Embryonic facial prominence (tissue), 1 donor: ENCODE measurements around the gene IFNL3.
"Not testable (repeated sequence)": the region's sequence is repeated elsewhere in the genome, so short reads cannot be mapped to it uniquely, and the experiment has no call there.

ENCODE experiments used
- DNase-seq: peaks from one replicate; pipeline ENCODE4 v3.0.0-alpha.2; 2016; ENCODE audit errors: extremely low spot score

IFNL3 gene

GRCh38 chr19:39218230-39219007, 26.4 kb downstream of the IFNL3 start:
- no peak for DNase-seq

DNA sequence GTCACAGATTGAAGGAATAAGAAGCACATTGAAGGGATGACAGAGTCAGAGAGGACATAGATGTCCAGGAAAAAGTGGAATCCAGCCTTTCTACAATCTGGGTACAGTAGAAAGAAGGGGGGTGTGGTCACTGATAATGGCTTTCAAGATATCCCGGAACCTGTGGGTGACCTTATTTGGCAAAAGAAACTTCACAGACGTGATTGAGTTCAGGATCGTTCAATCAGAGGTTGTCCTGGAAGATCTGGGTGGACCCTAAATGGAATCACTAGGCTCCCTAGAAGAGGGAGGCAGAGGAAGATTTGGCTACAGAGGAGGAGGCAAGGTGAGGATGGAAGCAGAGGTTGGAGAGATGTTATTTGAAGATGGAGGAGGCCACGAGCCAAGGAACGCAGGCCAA, 27.7 kb downstream of the IFNL3 start:
- no peak for DNase-seq

GRCh38 chr19:39215323-39215722, 29.5 kb downstream of the IFNL3 start:
- not testable (repeated sequence) for DNase-seq

- no peak for DNase-seq
These were observed 32.4 kb downstream of the IFNL3 start for GRCh38 chr19:39212375-39212742.

GRCh38 chr19:39211731-39212374, 33.0 kb downstream of the IFNL3 start:
- no peak for DNase-seq

DNA sequence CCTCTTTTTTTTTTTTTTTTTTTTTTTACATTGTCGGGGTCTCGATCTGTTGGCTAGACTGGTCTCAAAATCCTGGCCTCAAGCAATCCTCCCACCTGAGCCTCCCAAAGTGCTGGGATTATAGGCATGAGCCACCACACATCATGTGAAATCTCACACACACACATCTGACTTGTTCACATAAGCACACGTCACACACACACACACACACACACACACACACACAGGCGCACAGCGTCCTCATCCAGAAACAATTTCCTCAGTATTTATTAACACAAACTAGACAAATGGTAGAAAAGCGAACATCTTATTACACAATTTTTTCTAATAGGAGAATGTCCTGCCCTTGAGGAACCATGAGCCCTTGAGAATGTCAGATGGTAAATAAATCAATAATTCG, 35.6 kb downstream of the IFNL3 start:
- no peak for DNase-seq

- no peak for DNase-seq
These were observed 36.5 kb downstream of the IFNL3 start for GRCh38 chr19:39208175-39208795.

DNA sequence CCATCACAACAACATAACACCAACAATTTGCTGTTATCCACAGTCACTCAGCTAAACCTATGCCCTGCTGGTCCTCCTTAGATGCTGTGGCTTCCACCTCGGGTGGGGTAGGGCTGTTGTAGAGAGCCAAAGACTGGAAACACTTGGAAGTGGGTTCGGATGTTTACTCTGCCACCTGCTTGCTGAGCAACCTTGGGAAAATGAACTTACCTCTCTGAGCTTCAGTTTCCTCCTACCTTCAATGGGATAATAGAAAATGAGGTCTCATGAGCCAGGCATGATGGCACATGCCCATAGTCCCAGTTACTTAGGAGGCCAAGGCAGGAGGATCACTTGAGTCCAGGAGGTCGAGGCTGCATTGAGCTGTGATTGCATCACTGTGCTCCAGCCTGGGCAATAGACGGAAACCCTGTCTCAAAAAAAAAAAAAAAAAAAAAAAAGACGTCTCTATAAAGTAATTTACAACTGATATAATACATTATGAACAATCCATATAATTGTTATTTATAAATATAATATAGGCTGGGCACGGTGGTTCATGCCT, 37.4 kb downstream of the IFNL3 start:
- DNase-seq = no peak

DNA sequence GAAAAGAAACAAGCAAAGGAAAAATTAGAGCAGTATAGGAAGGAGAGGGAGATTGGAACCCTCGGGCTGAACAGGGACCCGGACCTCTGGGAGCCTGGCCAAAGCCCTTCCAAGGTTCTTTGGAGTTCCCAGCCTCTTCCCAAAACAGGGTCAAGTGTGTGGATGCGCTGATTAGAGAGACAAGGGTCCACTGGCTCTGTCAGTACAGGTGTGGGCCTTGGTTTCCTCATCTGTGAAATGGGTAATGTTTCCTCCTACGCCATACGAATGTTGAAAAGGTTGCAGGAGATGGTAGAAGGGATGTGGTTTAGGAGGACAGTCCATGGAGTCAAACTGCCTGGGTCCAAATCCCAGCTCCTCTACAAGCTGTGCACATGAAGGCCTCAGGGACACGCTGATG, 38.7 kb downstream of the IFNL3 start:
- DNase-seq = no peak

DNA sequence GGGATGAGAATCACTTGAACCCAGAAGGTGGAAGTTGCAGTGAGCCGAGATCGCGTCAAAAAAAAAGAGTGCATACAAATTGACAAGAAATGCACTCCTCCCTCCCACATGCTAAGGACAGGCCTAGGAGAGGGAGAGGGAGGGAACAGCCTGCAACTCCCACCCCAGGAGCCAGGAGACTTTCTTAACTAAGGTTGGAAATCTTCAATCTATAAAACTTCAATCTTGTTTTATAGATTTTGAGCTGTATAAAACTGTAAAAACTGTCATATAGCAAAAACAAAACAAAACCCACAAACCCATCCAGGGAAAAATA, 39.4 kb downstream of the IFNL3 start:
- DNase-seq = no peak

- no peak for DNase-seq
These were observed 41.1 kb downstream of the IFNL3 start, which contains the start of gene SYCN for GRCh38 chr19:39203372-39204341. Gene SYCN (minus strand): TSS chr19:39204263. CDS start chr19:39204254, 9 bp downstream.

DNA sequence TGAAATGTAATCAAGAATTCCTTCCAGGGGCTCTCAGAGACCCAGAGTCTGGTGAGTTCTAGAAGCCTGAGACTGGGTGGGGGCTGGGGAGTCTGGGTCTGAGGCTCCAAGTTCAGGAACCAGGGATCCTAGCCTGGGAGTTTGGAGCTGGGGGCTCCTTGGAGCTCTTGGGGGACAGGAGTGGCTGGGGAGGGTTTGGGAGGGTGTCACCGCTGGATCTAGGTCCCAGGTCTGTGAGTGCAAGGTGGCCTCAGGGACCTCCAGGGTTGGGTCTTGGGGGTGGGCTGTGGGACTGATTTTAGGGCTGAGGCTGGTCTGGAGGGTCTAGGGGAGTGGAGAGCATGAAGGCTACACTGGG, 41.8 kb downstream of the IFNL3 start:
- DNase-seq = no peak

- DNase-seq = no peak
These were observed 44.0 kb downstream of the IFNL3 start for GRCh38 chr19:39200803-39201115.

GRCh38 chr19:39200066-39200802, 44.6 kb downstream of the IFNL3 start:
- DNase-seq = no peak

DNA sequence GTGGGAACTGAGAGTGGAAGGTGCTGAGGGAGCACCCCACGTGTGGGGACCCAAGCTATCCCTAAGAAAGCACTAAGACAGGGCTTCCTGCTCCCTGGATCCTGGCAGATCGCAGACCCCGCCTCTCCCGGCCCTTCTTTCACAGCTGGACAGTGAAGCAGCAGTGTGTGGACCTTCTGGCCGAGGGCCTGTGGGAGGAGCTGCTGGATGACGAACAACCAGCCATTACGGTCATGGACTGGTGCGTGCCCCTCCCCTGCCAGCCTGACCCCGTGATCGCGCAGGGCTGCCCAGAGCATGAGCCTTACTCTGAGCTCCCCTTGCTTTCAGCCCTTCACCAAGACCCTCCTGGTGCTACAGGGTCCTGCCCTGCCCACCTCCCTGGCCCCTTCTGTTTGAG, 45.8 kb downstream of the IFNL3 start:
- no peak for DNase-seq

- no peak for DNase-seq
These were observed 47.0 kb downstream of the IFNL3 start for GRCh38 chr19:39197808-39198207.

GRCh38 chr19:39196860-39197562, 47.8 kb downstream of the IFNL3 start, which contains the start of gene NCCRP1:
Gene NCCRP1 (plus strand): TSS chr19:39196964. CDS start chr19:39196983, 19 bp downstream.
- DNase-seq = no peak

GRCh38 chr19:39196320-39196719, 48.5 kb downstream of the IFNL3 start:
- no peak for DNase-seq

DNA sequence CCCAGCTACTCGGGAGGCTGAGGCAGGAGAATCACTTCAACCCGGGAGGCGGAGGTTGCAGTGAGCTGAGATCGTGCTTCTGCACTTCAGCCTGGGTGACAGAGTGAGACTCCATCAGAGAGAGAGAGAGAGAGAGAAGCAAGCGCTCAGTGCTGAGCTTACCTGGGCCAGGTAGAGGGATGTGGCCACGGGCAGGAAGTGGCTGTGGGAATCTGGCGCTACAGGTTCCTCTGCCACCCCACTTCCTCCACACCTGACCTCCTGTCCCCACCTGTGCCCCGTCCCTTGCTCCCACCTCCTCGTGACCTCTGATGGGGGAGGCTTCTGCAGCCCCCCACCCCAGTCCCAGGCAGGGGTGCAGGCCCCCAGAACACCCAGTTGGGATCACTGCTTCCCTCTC, 49.1 kb downstream of the IFNL3 start:
- no peak for DNase-seq

DNA sequence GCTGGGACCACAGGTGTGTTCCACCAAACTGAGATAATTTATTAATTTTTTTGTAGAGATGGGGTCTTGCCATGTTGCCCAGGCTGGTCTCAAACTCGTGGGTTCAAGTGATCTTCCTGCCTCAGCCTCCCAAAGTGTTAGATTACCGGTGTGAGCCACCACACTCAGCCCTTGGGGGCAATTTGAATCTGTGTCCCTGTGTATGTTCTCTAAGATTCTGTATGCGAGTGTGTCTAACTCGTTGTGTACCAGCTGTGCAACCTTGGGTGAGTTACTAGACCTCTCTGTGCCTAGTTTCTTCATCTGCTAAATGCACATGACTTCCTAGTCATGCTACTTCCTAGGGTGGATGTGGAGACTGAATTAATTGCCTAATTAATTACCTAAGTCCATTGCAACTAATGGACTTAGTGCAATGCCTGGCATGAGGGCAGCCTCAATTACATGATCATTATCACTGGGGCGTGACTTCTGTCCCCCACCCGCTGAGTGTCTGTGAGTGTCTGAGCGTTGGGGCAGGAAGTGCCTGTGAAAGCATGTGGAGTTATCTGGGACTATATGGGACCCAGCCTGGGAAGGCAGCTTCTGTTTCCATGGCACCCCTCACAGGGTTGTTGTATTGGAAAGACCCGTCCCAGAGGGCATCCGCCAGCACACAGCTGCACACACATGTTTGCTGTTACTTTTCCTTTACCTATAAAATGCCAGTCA, 49.8 kb downstream of the IFNL3 start:
- DNase-seq = no peak
